Esophagus muscularis mucosa (tissue), 4 donors: ENCODE data around the gene AKR1C2.

Experiments used
- CTCF ChIP-seq, 3 experiments: fragments of 200-600 bp in 2 of 3; fragments of 450-650 bp in 1 of 3; sonication (generic) in 2 of 3; IDR thresholded peaks; one replicate each; pipeline ENCODE4 v1.5.1; 2017 to 2019; ENCODE audit warnings: antibody characterized with exemption in 3 of 3, mild to moderate bottlenecking in 2 of 3, moderate library complexity in 1 of 3
- EP300 ChIP-seq: sonication (generic); formaldehyde crosslinking; IDR thresholded peaks from one replicate; pipeline ENCODE4 v1.6.1; 2017; ENCODE audit warnings: antibody characterized with exemption
- POLR2A ChIP-seq: fragments of 450-650 bp; IDR thresholded peaks from one replicate; pipeline ENCODE4 v1.6.1; 2017; ENCODE audit warnings: antibody characterized with exemption, moderate library complexity, mild to moderate bottlenecking, low read depth

GRCh38 chr10:4943821-4944220, 59.8 kb downstream of the AKR1C2 start:
- TF ChIP-seq EP300 (no peak), POLR2A (no peak), CTCF (IDR thresholded peaks at IDR 0.05) (no peak)
